Uterus (tissue), 4 donors: ENCODE data around the gene POLR3C. TPM values are rescaled to one million over a fixed set of nuclear protein-coding genes. Genes with fewer than 3 reads are reported as not detected.

Source experiments
- DNase-seq, 2 donors: peaks; one replicate each; pipeline ENCODE4 v3.0.0-alpha.2; 2019 to 2020
- H3K27ac ChIP-seq, 2 donors: fragments of 200-600 bp; sonication (generic); 1 replicate in 1 of 2; 2 replicates in 1 of 2; pipeline ENCODE4 v1.5.1; 2016 to 2018
- H3K27me3 ChIP-seq, 2 donors: fragments of 200-600 bp; sonication (generic); one replicate each; pipeline ENCODE4 v1.5.1; 2018 to 2019; ENCODE audit warnings: control low read depth in 1 of 2
- H3K36me3 ChIP-seq, 2 donors: fragments of 200-600 bp; sonication (generic); one replicate each; pipeline ENCODE4 v1.5.1; 2019; ENCODE audit warnings: control low read depth in 1 of 2
- H3K4me1 ChIP-seq, 2 donors: fragments of 200-600 bp; sonication (generic); one replicate each; pipeline ENCODE4 v1.5.1; 2018 to 2019; ENCODE audit warnings: control low read depth in 1 of 2
- H3K4me3 ChIP-seq, 2 donors: fragments of 200-600 bp; sonication (generic); 1 replicate in 1 of 2; 2 replicates in 1 of 2; pipeline ENCODE4 v1.5.1; 2018 to 2019; ENCODE audit warnings: mild to moderate bottlenecking in 1 of 2
- H3K9me3 ChIP-seq, 2 donors: fragments of 200-600 bp; sonication (generic); one replicate each; pipeline ENCODE4 v1.5.1; 2019; ENCODE audit warnings: control low read depth in 1 of 2
- POLR2A ChIP-seq, 2 donors: fragments of 450-650 bp; IDR thresholded peaks; one replicate each; pipeline ENCODE4 v1.6.1; 2016; ENCODE audit warnings: antibody characterized with exemption in 2 of 2, mild to moderate bottlenecking in 1 of 2, moderate library complexity in 1 of 2
- intact Hi-C: fragments of 100-400 bp; cut with DNase I; formaldehyde crosslinking; loops from one replicate; pipeline ENCODE4 v1.15.1; 2023; ENCODE audit warnings: low total_unique reads
- total RNA-seq, 4 donors: library from RNA; depleted of rRNA in 3 of 4; stranded (reverse); fragments of >200 nt in 3 of 4; gene quantifications; one replicate each; pipeline versions ENCODE4 v1.1.0 to v1.2.4, GENCODE V29; 2014 to 2023
- TF ChIP-seq, protein P1 (sequence below), 4 experiments: fragments of 200-600 bp in 2 of 4; fragments of 450-650 bp in 2 of 4; sonication (generic) in 2 of 4; IDR thresholded peaks; one replicate each; pipeline ENCODE4 v1.5.1; 2016 to 2019; ENCODE audit warnings: antibody characterized with exemption in 4 of 4, mild to moderate bottlenecking in 2 of 4, moderate library complexity in 1 of 4
- donor health status: DM: yes; HTN: yes; CAD: no.

The POLR3C gene
- total RNA-seq, 4 donors from 2014 or later: 36.0 to 49.2 (median 42.2) TPM

GRCh38 chr1:145845144-145845513 is 21.1 kb downstream of the POLR3C start:
- Histone ChIP-seq H3K4me1 (peaks cover 0 to 3% of the 10 kb centered on the region in 2 donors), H3K4me3 (peak overlapping the region; percentile 42 to 48), H3K9me3 (no peaks in the 10 kb centered on the region), H3K27me3 (no peaks in the 10 kb centered on the region), H3K27ac (peak overlapping the region; percentile 84), H3K36me3 (no peaks in the 10 kb centered on the region)
- TF ChIP-seq, protein P1, sequence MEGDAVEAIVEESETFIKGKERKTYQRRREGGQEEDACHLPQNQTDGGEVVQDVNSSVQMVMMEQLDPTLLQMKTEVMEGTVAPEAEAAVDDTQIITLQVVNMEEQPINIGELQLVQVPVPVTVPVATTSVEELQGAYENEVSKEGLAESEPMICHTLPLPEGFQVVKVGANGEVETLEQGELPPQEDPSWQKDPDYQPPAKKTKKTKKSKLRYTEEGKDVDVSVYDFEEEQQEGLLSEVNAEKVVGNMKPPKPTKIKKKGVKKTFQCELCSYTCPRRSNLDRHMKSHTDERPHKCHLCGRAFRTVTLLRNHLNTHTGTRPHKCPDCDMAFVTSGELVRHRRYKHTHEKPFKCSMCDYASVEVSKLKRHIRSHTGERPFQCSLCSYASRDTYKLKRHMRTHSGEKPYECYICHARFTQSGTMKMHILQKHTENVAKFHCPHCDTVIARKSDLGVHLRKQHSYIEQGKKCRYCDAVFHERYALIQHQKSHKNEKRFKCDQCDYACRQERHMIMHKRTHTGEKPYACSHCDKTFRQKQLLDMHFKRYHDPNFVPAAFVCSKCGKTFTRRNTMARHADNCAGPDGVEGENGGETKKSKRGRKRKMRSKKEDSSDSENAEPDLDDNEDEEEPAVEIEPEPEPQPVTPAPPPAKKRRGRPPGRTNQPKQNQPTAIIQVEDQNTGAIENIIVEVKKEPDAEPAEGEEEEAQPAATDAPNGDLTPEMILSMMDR (IDR thresholded peaks at IDR 0.05): no peak
- TF ChIP-seq POLR2A (IDR thresholded peaks at IDR 0.05): no peak
- DNase-seq: no peak
- intact Hi-C loops: no loop called here

DNA sequence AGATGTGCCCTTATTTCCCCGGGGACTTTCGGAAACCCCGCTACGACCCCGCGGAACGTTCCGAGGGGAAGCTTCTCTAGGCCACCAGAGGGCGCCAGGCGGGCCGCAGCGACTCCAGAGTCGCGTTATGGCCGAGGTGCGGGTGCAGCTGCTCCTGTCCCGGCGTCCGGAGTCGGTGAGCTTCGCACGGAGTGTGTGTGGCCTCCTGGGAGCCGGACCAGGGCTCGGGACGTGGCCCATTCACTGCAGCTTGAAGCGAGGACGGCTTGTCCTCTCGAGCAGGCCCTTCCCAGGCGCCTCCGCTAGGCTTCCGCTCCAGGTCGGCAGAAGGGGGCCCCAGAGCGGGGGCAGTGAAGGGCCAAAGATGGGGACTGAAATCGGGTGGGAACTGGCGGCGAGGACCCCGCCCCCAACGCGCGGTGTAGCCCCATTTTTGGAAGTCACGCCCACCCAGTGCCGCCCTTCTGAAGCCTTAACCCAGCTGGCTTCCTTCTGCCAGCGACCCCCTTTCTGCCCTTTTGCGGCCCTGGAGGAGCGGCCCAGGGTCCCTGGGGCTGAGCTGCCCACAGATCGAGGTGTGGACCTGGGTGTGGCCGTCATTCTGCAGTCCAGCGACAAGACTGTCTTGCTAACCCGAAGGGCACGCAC is 21.6 kb downstream of the POLR3C start, which contains the start of gene NUDT17:
TSS of gene NUDT17 (plus strand) at position 117 of the 648 bp plus-strand sequence. CDS start at position 128, 11 bp downstream.
- intact Hi-C loops: no loop called here
- DNase-seq: peak; percentile 76 to 78
- no peaks in the 10 kb centered on the region for H3K36me3 ChIP-seq

GRCh38 chr1:145846201-145846612 is 22.2 kb downstream of the POLR3C start:
- intact Hi-C loops: no loop called here
- Histone ChIP-seq H3K4me3 (peak overlapping the region in 1 of 2 donors; percentile 42), H3K9me3 (no peaks in the 10 kb centered on the region), H3K27ac (peak overlapping the region; percentile 84), H3K36me3 (no peaks in the 10 kb centered on the region), H3K27me3 (no peaks in the 10 kb centered on the region), H3K4me1 (peaks cover 0 to 3% of the 10 kb centered on the region in 2 donors)
- TF ChIP-seq, protein P1 (IDR thresholded peaks at IDR 0.05): peak in 3 of 4 experiments; percentile 39 to 53 (median 49)
- no peak for TF ChIP-seq POLR2A (IDR thresholded peaks at IDR 0.05)
- no peak for DNase-seq

More for the DNA sequence above, 21.6 kb downstream of the POLR3C start, which contains the start of gene NUDT17:
- Histone ChIP-seq H3K27me3 (no peaks in the 10 kb centered on the region), H3K27ac (peak within 1 kb of the TSS; percentile 84), H3K4me1 (peaks cover 0 to 3% of the 10 kb centered on the region in 2 donors), H3K9me3 (no peaks in the 10 kb centered on the region), H3K4me3 (peak within 1 kb of the TSS; percentile 42 to 48)
- TF ChIP-seq, protein P1 (IDR thresholded peaks at IDR 0.05): peak; percentile 80 to 96 (median 90)
- no peak for TF ChIP-seq POLR2A (IDR thresholded peaks at IDR 0.05)

- TF ChIP-seq, protein P1 (IDR thresholded peaks at IDR 0.05): no peak
- TF ChIP-seq POLR2A (IDR thresholded peaks at IDR 0.05): no peak
- Histone ChIP-seq H3K9me3 (no peaks in the 10 kb centered on the region), H3K36me3 (no peaks in the 10 kb centered on the region), H3K27me3 (no peaks in the 10 kb centered on the region), H3K27ac (no peak overlapping the region), H3K4me1 (peaks cover 0 to 3% of the 10 kb centered on the region in 2 donors), H3K4me3 (no peak overlapping the region)
- intact Hi-C loops: no loop called here
- DNase-seq: no peak
Observed at GRCh38 chr1:145847827-145848226, 23.8 kb downstream of the POLR3C start.

- TF ChIP-seq, protein P1 (IDR thresholded peaks at IDR 0.05): no peak
- no peak for TF ChIP-seq POLR2A (IDR thresholded peaks at IDR 0.05)
- Histone ChIP-seq H3K9me3 (no peaks in the 10 kb centered on the region), H3K36me3 (no peaks in the 10 kb centered on the region), H3K4me1 (peaks cover 0 to 3% of the 10 kb centered on the region in 2 donors), H3K27ac (peak overlapping the region in 1 of 2 donors; percentile 0), H3K27me3 (no peaks in the 10 kb centered on the region), H3K4me3 (no peak overlapping the region)
- DNase-seq: no peak
- intact Hi-C loops: no loop called here
Observed at GRCh38 chr1:145849356-145850160, 25.6 kb downstream of the POLR3C start.
